GM12872 (cell line): ENCODE data around the gene PTPN5.

ENCODE experiments used
- CTCF ChIP-seq: IDR thresholded peaks from 3 replicates; pipeline ENCODE4 v1.5.1; 2011; ENCODE audit warnings: low read depth, mild to moderate bottlenecking, low read length, moderate library complexity; ENCODE audit not compliant: insufficient read depth

The PTPN5 gene

GRCh38 chr11:18720091-18720807 lies 71.3 kb downstream of the PTPN5 start:
- TF ChIP-seq CTCF: no peak

GRCh38 chr11:18715476-18715875 lies 76.1 kb downstream of the PTPN5 start:
- no peak for TF ChIP-seq CTCF

GRCh38 chr11:18714443-18714780 lies 77.2 kb downstream of the PTPN5 start:
- TF ChIP-seq CTCF: no peak

GRCh38 chr11:18713646-18714442 lies 77.8 kb downstream of the PTPN5 start:
- no peak for TF ChIP-seq CTCF

- no peak for TF ChIP-seq CTCF
Measured at GRCh38 chr11:18710545-18710944, 81.1 kb downstream of the PTPN5 start.

GRCh38 chr11:18709414-18709813 lies 82.2 kb downstream of the PTPN5 start:
- TF ChIP-seq CTCF: no peak

- no peak for TF ChIP-seq CTCF
Measured at GRCh38 chr11:18707811-18708340, 83.7 kb downstream of the PTPN5 start.
